A549 treated with RU486 at 1 μM for 4 hours (cell line): Measurements from ENCODE around the gene TK1. TPM values are rescaled to one million over a fixed set of nuclear protein-coding genes. Genes with fewer than 3 reads are reported as not detected.

Experiments used
- total RNA-seq: library from RNA; stranded (reverse); fragments of 200-300 nt; extraction: Qiagen RNA extraction; gene quantifications from 5 replicates; pipeline ENCODE4 v1.2.3, GENCODE V29; 2022; ENCODE audit warnings: low read depth

The TK1 gene
- total RNA-seq: 220 to 267 TPM (median 234 TPM) in 5 replicates

GRCh38 chr17:78186692-78187595 lies at the start of gene TK1, which contains the start of gene AFMID:
Gene TK1 (minus strand): TSS chr17:78187052. CDS start chr17:78186994, 58 bp downstream.
Gene AFMID (plus strand): TSS chr17:78187362. CDS start chr17:78187371, 9 bp downstream.

DNA sequence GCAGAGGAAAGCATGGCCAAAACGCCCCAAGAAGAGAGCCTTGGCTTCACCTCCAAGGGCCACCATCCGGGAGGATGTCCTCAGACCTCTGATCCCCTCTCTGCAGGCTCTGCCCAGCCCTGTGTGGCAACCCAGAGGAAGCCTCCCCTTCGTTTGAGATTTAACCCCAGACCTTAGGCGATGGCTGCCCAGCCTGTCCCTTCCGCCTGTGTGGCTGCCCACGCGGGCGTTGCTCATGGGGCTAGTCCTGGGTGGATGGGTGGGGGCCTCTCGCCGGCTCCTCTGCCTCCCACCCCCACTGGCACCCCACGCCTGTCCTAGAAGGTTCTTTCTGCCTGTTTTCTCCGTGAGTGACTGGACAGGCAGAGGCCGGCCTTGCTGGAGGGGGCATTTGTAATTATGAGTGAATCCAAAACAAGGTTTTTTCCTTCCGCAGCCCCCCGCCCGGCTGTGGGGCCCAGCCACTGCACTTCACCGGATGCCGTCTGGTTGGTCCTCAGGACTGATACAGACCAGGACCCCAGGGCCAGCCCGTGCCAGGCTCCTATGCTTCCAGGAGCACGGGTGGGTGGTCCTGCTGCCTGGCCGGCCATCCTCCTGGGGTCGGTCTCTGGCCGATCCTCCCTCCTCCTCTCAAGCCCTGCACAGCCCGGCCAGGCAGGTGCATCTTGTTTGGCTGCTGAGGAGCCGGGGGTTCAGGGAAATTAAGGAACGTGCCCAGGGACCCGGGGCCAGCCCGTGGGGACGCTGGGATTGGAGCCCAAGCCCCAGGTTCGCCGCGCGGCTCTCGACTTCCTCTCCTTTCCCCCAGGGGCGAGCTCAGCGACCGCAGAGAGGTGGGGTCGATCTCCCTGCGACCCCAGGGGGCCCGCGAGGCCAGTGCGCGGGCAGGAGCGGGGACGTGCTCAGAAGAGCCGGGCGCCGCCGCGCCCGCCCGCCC lies 44.4 kb upstream of the TK1 start, which contains the start of gene TMEM235:
Gene TMEM235 (plus strand): TSS at position 636 of the 940 bp plus-strand sequence. CDS start 393 bp downstream, outside the sequence.

DNA sequence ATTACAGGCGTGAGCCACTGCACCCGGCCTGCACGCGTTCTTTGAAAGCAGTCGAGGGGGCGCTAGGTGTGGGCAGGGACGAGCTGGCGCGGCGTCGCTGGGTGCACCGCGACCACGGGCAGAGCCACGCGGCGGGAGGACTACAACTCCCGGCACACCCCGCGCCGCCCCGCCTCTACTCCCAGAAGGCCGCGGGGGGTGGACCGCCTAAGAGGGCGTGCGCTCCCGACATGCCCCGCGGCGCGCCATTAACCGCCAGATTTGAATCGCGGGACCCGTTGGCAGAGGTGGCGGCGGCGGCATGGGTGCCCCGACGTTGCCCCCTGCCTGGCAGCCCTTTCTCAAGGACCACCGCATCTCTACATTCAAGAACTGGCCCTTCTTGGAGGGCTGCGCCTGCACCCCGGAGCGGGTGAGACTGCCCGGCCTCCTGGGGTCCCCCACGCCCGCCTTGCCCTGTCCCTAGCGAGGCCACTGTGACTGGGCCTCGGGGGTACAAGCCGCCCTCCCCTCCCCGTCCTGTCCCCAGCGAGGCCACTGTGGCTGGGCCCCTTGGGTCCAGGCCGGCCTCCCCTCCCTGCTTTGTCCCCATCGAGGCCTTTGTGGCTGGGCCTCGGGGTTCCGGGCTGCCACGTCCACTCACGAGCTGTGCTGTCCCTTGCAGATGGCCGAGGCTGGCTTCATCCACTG lies 27.3 kb upstream of the TK1 start, which contains the start of gene BIRC5:
Gene BIRC5 (plus strand): TSS at position 238 of the 690 bp plus-strand sequence. CDS start 64 bp downstream, at position 302.

DNA sequence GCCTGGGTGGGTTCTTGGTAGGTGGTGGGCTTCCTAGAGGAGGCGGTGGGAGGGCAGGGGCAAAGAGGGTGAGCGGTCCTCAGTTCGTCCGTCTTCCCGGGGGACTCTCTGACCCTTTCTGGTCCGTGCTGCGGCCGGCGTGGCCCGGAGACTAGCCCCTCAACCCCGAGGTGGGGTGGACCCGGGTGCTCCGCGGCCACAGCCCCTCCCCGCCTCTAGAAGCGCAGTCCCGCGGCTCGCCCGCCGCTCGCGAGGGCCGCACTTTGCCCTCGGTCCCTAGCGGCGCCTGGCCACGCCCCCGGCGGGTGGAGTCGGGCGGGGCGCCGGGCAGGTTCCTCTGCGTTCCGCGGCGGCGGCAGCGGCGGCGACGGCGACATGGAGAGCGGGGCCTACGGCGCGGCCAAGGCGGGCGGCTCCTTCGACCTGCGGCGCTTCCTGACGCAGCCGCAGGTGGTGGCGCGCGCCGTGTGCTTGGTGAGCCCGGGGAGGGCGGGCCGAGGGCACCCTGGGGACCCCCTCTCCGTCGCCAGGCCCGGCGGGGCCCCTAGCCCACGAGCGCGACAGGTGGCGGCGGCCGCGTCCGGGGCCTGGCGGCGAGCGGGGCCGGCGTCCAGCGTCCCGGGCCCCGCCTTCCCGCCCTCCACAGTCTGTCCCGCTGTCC lies 18.5 kb downstream of the TK1 start, which contains the start of gene SYNGR2:
Gene SYNGR2 (plus strand): TSS at position 340 of the 661 bp plus-strand sequence. CDS start 36 bp downstream, at position 376.

DNA sequence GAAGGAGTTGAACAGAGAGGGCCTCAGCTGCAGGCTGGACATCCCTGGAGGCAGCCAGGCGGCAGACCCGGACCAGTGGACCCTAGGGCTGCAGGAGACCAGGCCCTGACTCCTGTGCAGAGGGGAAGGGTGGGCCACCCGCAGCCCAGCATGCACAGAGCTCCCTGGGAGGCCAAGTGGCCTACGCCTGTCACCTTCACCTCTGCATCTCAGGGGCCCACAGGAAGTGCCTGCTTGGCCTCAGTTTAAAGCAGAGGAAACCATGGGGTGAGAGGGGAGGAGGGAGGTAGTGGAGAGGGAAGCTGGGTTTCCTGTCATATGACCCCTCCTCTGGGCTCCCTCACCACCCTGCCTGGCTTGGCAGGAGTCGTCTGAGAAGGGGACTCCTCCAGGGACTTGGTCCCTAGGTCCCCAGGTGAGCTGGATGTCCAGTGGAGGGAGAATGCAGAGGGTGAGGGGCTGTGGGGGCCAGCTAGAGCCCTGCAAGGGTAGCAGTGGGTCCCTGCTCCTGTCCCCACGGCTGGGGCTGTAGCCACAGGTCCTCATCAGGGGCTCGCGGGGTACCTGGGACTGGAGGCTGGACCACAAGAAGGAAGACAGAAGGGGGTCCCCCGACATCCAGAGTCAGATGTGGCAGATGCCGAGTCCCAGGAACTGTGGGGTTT lies 56.3 kb downstream of the TK1 start, which contains the start of gene TMC8:
Gene TMC8 (plus strand): TSS at position 335 of the 665 bp plus-strand sequence. CDS start 818 bp downstream, outside the sequence.

DNA sequence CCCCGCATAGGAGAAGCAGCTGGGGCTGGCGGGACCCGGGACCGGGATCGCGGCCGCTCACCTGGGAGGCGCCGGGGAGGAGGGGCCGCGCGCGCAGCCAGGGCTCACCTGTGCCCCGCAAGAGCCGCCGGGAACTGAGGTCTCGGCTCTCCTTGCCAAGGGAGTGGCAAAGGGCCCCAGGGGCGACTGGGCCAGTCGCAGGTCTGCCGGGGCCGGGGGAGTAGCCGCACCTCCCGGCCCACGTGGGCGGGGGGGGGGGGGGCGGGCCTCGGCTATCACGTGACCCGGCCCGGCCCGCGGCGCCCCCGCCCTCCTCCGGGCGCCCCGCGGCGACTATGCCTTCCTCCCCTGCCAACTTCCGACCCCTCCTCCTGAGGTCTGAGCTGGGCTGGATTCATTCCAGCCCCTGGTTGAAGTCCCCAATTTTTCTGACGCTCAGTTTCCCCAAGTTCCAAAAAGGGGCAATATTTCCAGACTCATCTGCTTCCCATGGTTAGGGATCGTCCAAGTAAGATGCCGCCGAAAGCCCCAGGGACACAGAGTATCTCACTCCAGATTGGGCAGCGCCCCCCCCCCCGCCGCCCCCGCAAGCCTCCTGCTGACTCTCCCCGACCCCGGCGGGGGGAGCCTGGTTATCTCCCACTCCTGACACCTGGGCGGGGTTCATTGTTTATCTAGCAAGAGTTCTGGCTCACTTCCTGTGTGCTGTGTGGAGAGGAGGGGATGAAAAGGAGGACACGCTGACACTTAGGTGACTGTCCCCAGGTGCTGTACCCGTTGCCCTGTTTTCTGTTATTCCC lies 58.1 kb downstream of the TK1 start, which contains the start of gene TMC6:
Gene TMC6 (minus strand): TSS at position 205 of the 800 bp plus-strand sequence. CDS start 1,923 bp downstream, outside the sequence.

Other genes starting within 250 kb of the TK1 start
- 1.3 to 3.3 TPM (median 2.2 TPM) in 5 replicates for gene TNRC6C, start 228.3 kb downstream of the TK1 start, total RNA-seq
- gene TMC6, start 58.3 kb downstream of the TK1 start, total RNA-seq: 6.0 to 12.5 TPM (median 11.6 TPM) in 5 replicates
- gene TMC8, start 56.3 kb downstream of the TK1 start, total RNA-seq: 0.18 to 0.43 TPM (median 0.29 TPM) in 5 replicates
- not detected in 5 replicates for gene C17orf99, start 40.7 kb downstream of the TK1 start, total RNA-seq
- 115 to 208 TPM (median 197 TPM) in 5 replicates for gene SYNGR2, start 18.5 kb downstream of the TK1 start, total RNA-seq
- 40.0 to 53.2 TPM (median 40.9 TPM) in 5 replicates for gene AFMID, start 310 bp upstream of the TK1 start, total RNA-seq
- gene BIRC5, start 27.2 kb upstream of the TK1 start, total RNA-seq: 100.0 to 113 TPM (median 108 TPM) in 5 replicates
- gene TMEM235, start 44.6 kb upstream of the TK1 start, total RNA-seq: not detected in 5 replicates
- 30.9 to 42.3 TPM (median 41.4 TPM) in 5 replicates for gene SOCS3, start 173.0 kb upstream of the TK1 start, total RNA-seq
- 20.0 to 28.7 TPM (median 27.4 TPM) in 5 replicates for gene PGS1, start 191.6 kb upstream of the TK1 start, total RNA-seq